Lower lobe of right lung (tissue), 2 donors: ENCODE results near the gene BICC1. TPM values are rescaled to one million over a fixed set of nuclear protein-coding genes. Genes with fewer than 3 reads are reported as not detected.

Experiments
- ATAC-seq, 2 donors: fragments of 200-7000 bp; cut with Tn5 transposase; one replicate each; pipeline ENCODE4 v1.9.1; 2020 to 2022; ENCODE audit warnings: mild to moderate bottlenecking in 2 of 2, moderate library complexity in 2 of 2
- DNase-seq: peaks from one replicate; pipeline ENCODE4 v3.0.0-alpha.2; 2020
- H3K27ac ChIP-seq: fragments of 200-600 bp; one replicate; pipeline ENCODE4 v1.8.0; 2022
- H3K27me3 ChIP-seq: fragments of 200-600 bp; one replicate; pipeline ENCODE4 v1.8.0; 2022; ENCODE audit warnings: low read depth
- H3K36me3 ChIP-seq: fragments of 200-600 bp; one replicate; pipeline ENCODE4 v1.8.0; 2022; ENCODE audit warnings: mild to moderate bottlenecking
- H3K4me1 ChIP-seq: fragments of 200-600 bp; one replicate; pipeline ENCODE4 v1.8.0; 2022
- H3K4me3 ChIP-seq: fragments of 200-600 bp; one replicate; pipeline ENCODE4 v1.8.0; 2022; ENCODE audit warnings: mild to moderate bottlenecking
- H3K9me3 ChIP-seq: fragments of 200-600 bp; one replicate; pipeline ENCODE4 v1.8.0; 2022
- intact Hi-C: fragments of 100-400 bp; cut with DNase I; formaldehyde crosslinking; loops from one replicate; pipeline ENCODE4 v1.11.0; 2022
- total RNA-seq: library from RNA; stranded (reverse); fragmentation: NEBNext Ultra II Directional; extraction: Animal tissue kit (Norgen Biotek cat#: 25700); gene quantifications from one replicate; pipeline ENCODE4 v1.2.1, GENCODE V29; 2021
- TF ChIP-seq, protein P1 (sequence below): fragments of 200-600 bp; IDR thresholded peaks from one replicate; pipeline ENCODE4 v1.8.0; 2022; ENCODE audit warnings: antibody characterized with exemption, mild to moderate bottlenecking
- donor health status: DM: no; HTN: yes; CAD: no; lungs with severe emphysema.

The BICC1 gene
- total RNA-seq, 1 donor from 2014 or later = 11.0 TPM

DNA sequence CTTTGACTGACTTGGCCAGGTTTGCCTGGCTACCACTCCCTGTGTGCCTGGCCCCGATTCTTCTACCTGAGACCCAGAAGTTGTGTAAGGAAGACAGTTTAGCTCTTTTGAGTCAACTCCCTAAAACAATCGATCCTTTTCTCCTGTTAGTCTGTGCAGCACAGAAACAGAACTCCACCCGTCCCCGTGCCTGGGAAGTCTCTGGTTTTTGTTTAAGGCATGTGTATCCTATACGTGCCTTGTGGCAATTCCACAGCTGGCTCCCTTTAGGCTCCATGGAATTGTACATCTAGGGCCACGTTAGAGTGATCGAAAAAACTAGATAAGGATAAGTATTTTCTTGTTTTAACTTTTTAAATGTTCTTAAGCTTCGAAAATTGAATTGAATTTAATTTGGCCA is 131.6 kb downstream of the BICC1 start:
- Histone ChIP-seq H3K27ac (no peak overlapping the region), H3K4me3 (no peak overlapping the region), H3K9me3 (no peaks in the 10 kb centered on the region), H3K27me3 (no peaks in the 10 kb centered on the region), H3K4me1 (peaks cover 18% of the 10 kb centered on the region), H3K36me3 (no peaks in the 10 kb centered on the region)
- TF ChIP-seq, protein P1, sequence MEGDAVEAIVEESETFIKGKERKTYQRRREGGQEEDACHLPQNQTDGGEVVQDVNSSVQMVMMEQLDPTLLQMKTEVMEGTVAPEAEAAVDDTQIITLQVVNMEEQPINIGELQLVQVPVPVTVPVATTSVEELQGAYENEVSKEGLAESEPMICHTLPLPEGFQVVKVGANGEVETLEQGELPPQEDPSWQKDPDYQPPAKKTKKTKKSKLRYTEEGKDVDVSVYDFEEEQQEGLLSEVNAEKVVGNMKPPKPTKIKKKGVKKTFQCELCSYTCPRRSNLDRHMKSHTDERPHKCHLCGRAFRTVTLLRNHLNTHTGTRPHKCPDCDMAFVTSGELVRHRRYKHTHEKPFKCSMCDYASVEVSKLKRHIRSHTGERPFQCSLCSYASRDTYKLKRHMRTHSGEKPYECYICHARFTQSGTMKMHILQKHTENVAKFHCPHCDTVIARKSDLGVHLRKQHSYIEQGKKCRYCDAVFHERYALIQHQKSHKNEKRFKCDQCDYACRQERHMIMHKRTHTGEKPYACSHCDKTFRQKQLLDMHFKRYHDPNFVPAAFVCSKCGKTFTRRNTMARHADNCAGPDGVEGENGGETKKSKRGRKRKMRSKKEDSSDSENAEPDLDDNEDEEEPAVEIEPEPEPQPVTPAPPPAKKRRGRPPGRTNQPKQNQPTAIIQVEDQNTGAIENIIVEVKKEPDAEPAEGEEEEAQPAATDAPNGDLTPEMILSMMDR = no peak
- no peak for ATAC-seq
- no peak for DNase-seq
- intact Hi-C loops = no loop called here

DNA sequence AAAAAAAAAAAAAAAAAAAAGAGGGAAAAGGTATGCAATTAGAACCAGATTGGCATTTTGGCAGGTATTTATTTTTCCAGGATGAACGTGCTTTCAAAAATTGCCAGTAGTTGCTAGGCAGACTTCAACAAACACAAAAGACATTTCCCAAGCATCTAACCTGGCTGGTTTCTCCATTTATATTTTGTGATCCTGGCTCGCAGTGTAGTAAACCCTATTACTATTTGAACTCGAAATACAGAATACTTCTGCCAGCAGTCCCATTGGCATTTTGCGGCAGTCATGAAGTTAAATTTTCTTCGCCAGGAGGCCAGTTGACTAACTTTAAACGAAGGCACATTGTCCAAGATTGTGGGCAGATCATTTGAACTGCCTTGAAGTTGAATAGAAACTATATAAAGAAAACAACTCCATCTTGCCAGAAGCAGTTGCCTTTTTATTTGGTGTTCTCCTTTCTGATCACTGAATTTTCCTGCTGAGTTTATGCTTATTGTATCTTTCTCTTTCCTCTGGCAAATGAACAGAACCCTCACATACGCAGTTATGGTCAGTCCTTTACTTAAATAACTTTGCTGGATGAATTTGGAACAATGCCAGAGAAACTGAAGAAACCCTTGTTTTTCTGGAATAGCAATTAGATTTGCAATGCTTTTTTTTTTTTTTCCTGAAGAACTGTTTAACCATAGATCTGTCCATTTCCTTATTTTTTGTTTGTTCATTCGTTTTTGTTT is 132.9 kb downstream of the BICC1 start:
- intact Hi-C loops = no loop called here
- H3K27me3 ChIP-seq = no peaks in the 10 kb centered on the region
- H3K4me1 ChIP-seq = peaks cover 23% of the 10 kb centered on the region
- no peak overlapping the region for H3K4me3 ChIP-seq
- ATAC-seq (no peak), DNase-seq (no peak)
- no peaks in the 10 kb centered on the region for H3K9me3 ChIP-seq
- no peak overlapping the region for H3K27ac ChIP-seq
- no peaks in the 10 kb centered on the region for H3K36me3 ChIP-seq
- TF ChIP-seq, protein P1 = no peak

DNA sequence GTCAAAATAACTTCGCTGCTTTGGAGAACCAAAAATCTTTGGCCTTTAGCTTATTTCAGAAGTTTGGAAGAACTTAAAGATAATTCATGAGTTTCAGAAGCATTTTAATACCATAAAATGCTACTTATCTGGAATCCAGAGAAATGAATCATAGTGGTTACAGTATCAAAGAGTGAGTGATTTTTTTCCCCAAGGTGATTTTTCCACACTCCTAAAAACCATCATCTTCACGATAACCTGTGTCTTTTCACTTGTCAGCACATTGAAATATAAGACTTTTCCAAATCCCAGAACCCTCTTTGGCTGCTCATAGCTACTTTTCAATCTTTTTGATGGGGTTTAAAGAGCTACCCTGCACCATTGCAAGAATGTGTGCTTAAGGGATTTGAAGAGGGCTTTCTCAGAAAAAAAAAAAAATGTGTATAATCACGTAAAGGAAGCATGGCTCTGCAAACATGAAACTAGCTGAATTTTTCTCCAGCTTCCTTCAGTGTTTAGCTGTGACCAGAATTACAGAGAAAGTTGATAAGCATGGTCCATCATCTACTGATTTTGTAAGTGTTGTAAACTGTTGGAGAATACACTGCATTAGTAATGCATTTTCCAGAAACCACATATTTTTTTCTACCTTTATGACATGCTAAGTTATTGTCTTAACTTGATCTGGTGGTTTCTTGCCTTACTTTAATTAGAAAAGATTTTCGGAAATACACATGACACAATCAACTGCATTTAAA is 134.9 kb downstream of the BICC1 start:
- no peak for ATAC-seq
- Histone ChIP-seq H3K27me3 (no peaks in the 10 kb centered on the region), H3K4me3 (no peak overlapping the region), H3K27ac (no peak overlapping the region), H3K36me3 (no peaks in the 10 kb centered on the region), H3K9me3 (no peaks in the 10 kb centered on the region), H3K4me1 (peaks cover 23% of the 10 kb centered on the region)
- TF ChIP-seq, protein P1 = no peak
- intact Hi-C loops = no loop called here
- DNase-seq = no peak

DNA sequence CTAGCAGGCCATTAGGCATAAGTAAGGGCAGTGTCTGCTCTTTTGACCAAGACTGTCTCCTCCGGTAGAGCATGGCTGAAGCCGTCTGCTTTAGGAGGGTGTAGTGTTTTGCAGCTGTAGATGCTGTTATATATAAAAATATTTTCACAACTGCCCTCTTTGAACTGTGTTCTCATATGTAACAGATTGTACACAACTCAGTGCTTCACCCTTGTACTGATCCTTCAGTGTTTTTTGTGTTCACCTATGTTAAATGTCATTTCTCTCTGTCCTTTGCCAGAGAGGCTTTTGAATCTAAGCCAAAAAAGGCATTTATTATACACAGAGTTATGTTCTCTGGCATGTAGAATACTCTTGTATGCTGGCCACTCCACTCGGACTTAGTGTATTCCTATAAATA is 135.5 kb downstream of the BICC1 start:
- TF ChIP-seq, protein P1 = no peak
- ATAC-seq (no peak), DNase-seq (no peak)
- H3K36me3 ChIP-seq = no peaks in the 10 kb centered on the region
- no peak overlapping the region for H3K4me3 ChIP-seq
- H3K9me3 ChIP-seq = no peaks in the 10 kb centered on the region
- H3K27me3 ChIP-seq = no peaks in the 10 kb centered on the region
- intact Hi-C loops = no loop called here
- H3K27ac ChIP-seq = no peak overlapping the region
- H3K4me1 ChIP-seq = peaks cover 23% of the 10 kb centered on the region

DNA sequence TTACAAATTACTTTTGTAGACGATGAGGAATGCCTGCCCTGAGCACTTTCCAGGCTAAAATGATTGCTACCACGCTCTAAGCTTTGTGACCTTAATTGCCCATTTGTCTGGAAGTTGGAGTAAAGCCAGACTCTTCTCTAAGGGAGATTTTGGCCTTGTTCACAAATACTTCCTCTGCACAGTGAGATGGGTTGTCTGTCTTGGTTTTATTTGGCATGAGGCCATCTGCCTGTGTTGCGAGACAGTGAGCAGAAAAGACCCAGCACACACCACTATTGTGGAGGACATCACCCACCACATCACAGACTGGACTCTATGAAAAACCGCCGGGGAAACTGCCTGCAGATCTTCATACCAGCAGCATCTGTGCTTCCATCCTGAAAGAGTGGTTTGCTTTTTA is 138.4 kb downstream of the BICC1 start:
- H3K4me3 ChIP-seq = no peak overlapping the region
- no peaks in the 10 kb centered on the region for H3K27me3 ChIP-seq
- peaks cover 23% of the 10 kb centered on the region for H3K4me1 ChIP-seq
- H3K9me3 ChIP-seq = no peaks in the 10 kb centered on the region
- ATAC-seq (no peak), DNase-seq (no peak)
- H3K27ac ChIP-seq = no peak overlapping the region
- H3K36me3 ChIP-seq = no peaks in the 10 kb centered on the region
- TF ChIP-seq, protein P1 = no peak
- intact Hi-C loops = no loop called here
